A549 (cell line): ENCODE data around the gene TRIM9. TPM values are rescaled to one million over a fixed set of nuclear protein-coding genes. Genes with fewer than 3 reads are reported as not detected.
A peak's percentile ranks its signal among the peaks of the same experiment; 100 is the strongest.

ENCODE experiments used
- ATAC-seq, 2 experiments: fragments of 200-7000 bp in 1 of 2; fragments of >200 bp in 1 of 2; cut with Nextera tagmentation in 1 of 2; cut with Tn5 transposase in 1 of 2; 3 replicates each; pipeline versions ENCODE4 v1.8.0 to v1.9.1; 2018 to 2020; ENCODE audit warnings: mild to moderate bottlenecking in 1 of 2, moderate library complexity in 1 of 2
- CTCF ChIA-PET: fragments of 300-600 bp; sonication (Branson Sonifier 250); formaldehyde crosslinking; extraction: SDS; loops from one replicate; lab custom pipeline; 2021; ENCODE audit warnings: antibody characterized with exemption, inconsistent platforms; lab: Yijun Ruan, JAX
- POLR2A ChIA-PET: fragments of 350-600 bp; formaldehyde crosslinking; extraction: SDS; loops from one replicate; lab custom pipeline; 2021; ENCODE audit warnings: antibody characterized with exemption, inconsistent platforms; lab: Yijun Ruan, JAX
- DNase-seq, 2 experiments: peaks; one replicate each; pipeline versions ENCODE4 v3.0.0 to v3.0.0-alpha.2; 2011 to 2016; ENCODE audit warnings: low read depth in 1 of 2, low spot score in 1 of 2
- FAIRE-seq: peaks from 2 replicates; lab custom pipeline; 2011; peaks lifted over from hg19 to GRCh38; lab: Jason Lieb, UNC
- H3K27ac ChIP-seq, 2 experiments: fragments of >200 bp; sonication (Bioruptor Twin); formaldehyde crosslinking; 3 replicates each; pipeline ENCODE4 v1.5.1; 2016 to 2017
- H3K4me1 ChIP-seq: fragments of >200 bp; sonication (Bioruptor Twin); formaldehyde crosslinking; 3 replicates; pipeline ENCODE4 v1.6.1; 2016
- H3K4me2 ChIP-seq: fragments of >200 bp; sonication (Bioruptor Twin); formaldehyde crosslinking; 3 replicates; pipeline ENCODE4 v1.6.1; 2016
- H3K4me3 ChIP-seq: fragments of >200 bp; sonication (Bioruptor Twin); formaldehyde crosslinking; 3 replicates; pipeline ENCODE4 v1.5.1; 2016
- H3K9me3 ChIP-seq: fragments of >200 bp; sonication (Bioruptor Twin); formaldehyde crosslinking; 3 replicates; pipeline ENCODE4 v1.6.1; 2016
- BHLHE40 ChIP-seq: IDR thresholded peaks from 2 replicates; pipeline ENCODE4 v1.6.1; 2012; ENCODE audit warnings: low read depth, low read length, inconsistent platforms
- CHD4 ChIP-seq: fragments of 200-600 bp; sonication (generic); IDR thresholded peaks from 2 replicates; pipeline ENCODE4 v1.6.1; 2016; ENCODE audit warnings: antibody characterized with exemption, mild to moderate bottlenecking, borderline replicate concordance
- EHMT2 ChIP-seq: fragments of 200-600 bp; sonication (generic); IDR thresholded peaks from 2 replicates; pipeline ENCODE4 v1.6.1; 2016; ENCODE audit warnings: antibody characterized with exemption, low read depth, mild to moderate bottlenecking, moderate library complexity
- HEYL ChIP-seq: fragments of 250-450 bp; sonication (Bioruptor Pico); IDR thresholded peaks from 2 replicates; pipeline ENCODE4 v1.8.0; 2021; ENCODE audit warnings: mild to moderate bottlenecking, moderate library complexity
- HMGXB4 ChIP-seq: fragments of 250-450 bp; sonication (Bioruptor Pico); IDR thresholded peaks from 2 replicates; pipeline ENCODE4 v1.5.0; 2021; ENCODE audit warnings: mild to moderate bottlenecking, moderate library complexity, borderline replicate concordance
- HOXB13 ChIP-seq: fragments of 250-450 bp; sonication (Bioruptor Pico); IDR thresholded peaks from 2 replicates; pipeline ENCODE4 v1.5.0; 2020; ENCODE audit warnings: low read depth, mild to moderate bottlenecking, moderate library complexity
- HOXB5 ChIP-seq: fragments of 250-450 bp; sonication (Bioruptor Pico); IDR thresholded peaks from 2 replicates; pipeline ENCODE4 v1.5.0; 2020; ENCODE audit warnings: mild to moderate bottlenecking, moderate library complexity
- JUNB ChIP-seq: fragments of >200 bp; sonication (Bioruptor Twin); formaldehyde crosslinking; IDR thresholded peaks from 2 replicates; pipeline ENCODE4 v1.6.1; 2016
- KDM1A ChIP-seq: fragments of 200-600 bp; sonication (generic); IDR thresholded peaks from 2 replicates; pipeline ENCODE4 v1.6.1; 2016; ENCODE audit warnings: low read depth, mild to moderate bottlenecking
- MYC ChIP-seq: IDR thresholded peaks from 2 replicates; pipeline ENCODE4 v1.6.1; 2012; ENCODE audit warnings: mild to moderate bottlenecking, inconsistent platforms, low read length, improper control_type of control experiment, borderline replicate concordance
- NFE2L2 ChIP-seq: fragments of 150-350 bp; conservative IDR thresholded peaks from 2 replicates; pipeline ENCODE4 v1.6.1; 2014; ENCODE audit warnings: low read length
- RAD21 ChIP-seq, 2 experiments: fragments of >200 bp in 1 of 2; sonication (Bioruptor Twin) in 1 of 2; formaldehyde crosslinking in 1 of 2; IDR thresholded peaks in 1 of 2; conservative IDR thresholded peaks in 1 of 2; 2 replicates in 1 of 2; 3 replicates in 1 of 2; pipeline ENCODE4 v1.6.1; 2012 to 2018; ENCODE audit warnings: inconsistent platforms in 1 of 2
- RARB ChIP-seq: fragments of 250-450 bp; sonication (Bioruptor Pico); IDR thresholded peaks from 2 replicates; pipeline ENCODE4 v1.8.0; 2021; ENCODE audit warnings: mild to moderate bottlenecking, moderate library complexity
- REST ChIP-seq: fragments of 200-600 bp; sonication (generic); IDR thresholded peaks from 2 replicates; pipeline ENCODE4 v1.6.1; 2016; ENCODE audit warnings: antibody characterized with exemption, mild to moderate bottlenecking, moderate library complexity
- ZNF302 ChIP-seq: fragments of 250-450 bp; sonication (Bioruptor Pico); IDR thresholded peaks from 2 replicates; pipeline ENCODE4 v1.9.0; 2021; ENCODE audit warnings: inconsistent platforms, mild to moderate bottlenecking, moderate library complexity
- ZSCAN20 ChIP-seq: fragments of 250-450 bp; sonication (Bioruptor Pico); IDR thresholded peaks from 2 replicates; pipeline ENCODE4 v1.8.0; 2022; ENCODE audit warnings: mild to moderate bottlenecking, moderate library complexity
- WGBS: methylation state at CpG from one replicate; pipeline ENCODE4 v1.1.6; 2017; ENCODE audit errors: missing lambda C conversion rate; 5-methylcytosine and 5-hydroxymethylcytosine counted together
- polyA plus RNA-seq, 4 experiments: library from polyadenylated mRNA; depleted of rRNA in 3 of 4; stranded (reverse); fragments of >200 nt; fragmentation: RNase III in 1 of 4; extraction: RNeasy Plus Mini Kit Qiagen cat#74134 plus additional on column Dnase treatment in 1 of 4; gene quantifications; 2 replicates in 3 of 4; 3 replicates in 1 of 4; pipeline ENCODE4 v1.2.3, GENCODE V29; 2011 to 2017
- TF ChIP-seq, protein P1 (sequence below): IDR thresholded peaks from 2 replicates; pipeline ENCODE4 v1.6.1; 2012; ENCODE audit warnings: low read depth, borderline replicate concordance
- TF ChIP-seq, protein P2 (sequence below): IDR thresholded peaks from 2 replicates; pipeline ENCODE4 v1.6.1; 2012
- TF ChIP-seq, protein P3 (sequence below): fragments of >200 bp; sonication (Bioruptor Twin); formaldehyde crosslinking; IDR thresholded peaks from 3 replicates; pipeline ENCODE4 v1.5.1; 2016

TRIM9 gene
- polyA plus RNA-seq, 2 of the 4 experiments (the other 2 are of a cell fraction): 5.4 to 21.2 TPM

- ATAC-seq (no peak), DNase-seq (no peak), FAIRE-seq (no peak)
- H3K9me3 ChIP-seq: no peaks in the 10 kb centered on the region
- ChIA-PET POLR2A (no interaction called here), CTCF (interaction anchor here (0.6 to 1.1 kb wide), 2 partner anchors 34 to 248 kb away, joined by 3 to 4 read pairs; no protein-coding TSS in a partner anchor)
- no peak overlapping the region for H3K4me3 ChIP-seq
- TF ChIP-seq HOXB5 (CRISPR knock-in tag): no peak
- no peak for TF ChIP-seq KDM1A
- no peak for TF ChIP-seq NFE2L2
- no peak for TF ChIP-seq HMGXB4 (CRISPR knock-in tag)
- TF ChIP-seq, protein P1, sequence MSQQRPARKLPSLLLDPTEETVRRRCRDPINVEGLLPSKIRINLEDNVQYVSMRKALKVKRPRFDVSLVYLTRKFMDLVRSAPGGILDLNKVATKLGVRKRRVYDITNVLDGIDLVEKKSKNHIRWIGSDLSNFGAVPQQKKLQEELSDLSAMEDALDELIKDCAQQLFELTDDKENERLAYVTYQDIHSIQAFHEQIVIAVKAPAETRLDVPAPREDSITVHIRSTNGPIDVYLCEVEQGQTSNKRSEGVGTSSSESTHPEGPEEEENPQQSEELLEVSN: no peak
- no peak for TF ChIP-seq ZSCAN20 (CRISPR knock-in tag)
- no peak for TF ChIP-seq JUNB
- no peak for TF ChIP-seq ZNF302 (CRISPR knock-in tag)
- TF ChIP-seq, protein P2, sequence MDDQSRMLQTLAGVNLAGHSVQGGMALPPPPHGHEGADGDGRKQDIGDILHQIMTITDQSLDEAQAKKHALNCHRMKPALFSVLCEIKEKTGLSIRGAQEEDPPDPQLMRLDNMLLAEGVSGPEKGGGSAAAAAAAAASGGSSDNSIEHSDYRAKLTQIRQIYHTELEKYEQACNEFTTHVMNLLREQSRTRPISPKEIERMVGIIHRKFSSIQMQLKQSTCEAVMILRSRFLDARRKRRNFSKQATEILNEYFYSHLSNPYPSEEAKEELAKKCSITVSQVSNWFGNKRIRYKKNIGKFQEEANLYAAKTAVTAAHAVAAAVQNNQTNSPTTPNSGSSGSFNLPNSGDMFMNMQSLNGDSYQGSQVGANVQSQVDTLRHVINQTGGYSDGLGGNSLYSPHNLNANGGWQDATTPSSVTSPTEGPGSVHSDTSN: no peak
- no peak for TF ChIP-seq RAD21 (conservative IDR thresholded peaks at IDR 0.05 in 1 of 2, IDR thresholded peaks at IDR 0.05 in 1 of 2)
- TF ChIP-seq REST: no peak
- no peak for TF ChIP-seq RARB (CRISPR knock-in tag)
- TF ChIP-seq, protein P3, sequence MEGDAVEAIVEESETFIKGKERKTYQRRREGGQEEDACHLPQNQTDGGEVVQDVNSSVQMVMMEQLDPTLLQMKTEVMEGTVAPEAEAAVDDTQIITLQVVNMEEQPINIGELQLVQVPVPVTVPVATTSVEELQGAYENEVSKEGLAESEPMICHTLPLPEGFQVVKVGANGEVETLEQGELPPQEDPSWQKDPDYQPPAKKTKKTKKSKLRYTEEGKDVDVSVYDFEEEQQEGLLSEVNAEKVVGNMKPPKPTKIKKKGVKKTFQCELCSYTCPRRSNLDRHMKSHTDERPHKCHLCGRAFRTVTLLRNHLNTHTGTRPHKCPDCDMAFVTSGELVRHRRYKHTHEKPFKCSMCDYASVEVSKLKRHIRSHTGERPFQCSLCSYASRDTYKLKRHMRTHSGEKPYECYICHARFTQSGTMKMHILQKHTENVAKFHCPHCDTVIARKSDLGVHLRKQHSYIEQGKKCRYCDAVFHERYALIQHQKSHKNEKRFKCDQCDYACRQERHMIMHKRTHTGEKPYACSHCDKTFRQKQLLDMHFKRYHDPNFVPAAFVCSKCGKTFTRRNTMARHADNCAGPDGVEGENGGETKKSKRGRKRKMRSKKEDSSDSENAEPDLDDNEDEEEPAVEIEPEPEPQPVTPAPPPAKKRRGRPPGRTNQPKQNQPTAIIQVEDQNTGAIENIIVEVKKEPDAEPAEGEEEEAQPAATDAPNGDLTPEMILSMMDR: no peak
- TF ChIP-seq CHD4: no peak
- 82% methylated on average over 6 of the region's 6 CpGs for WGBS
- no peaks in the 10 kb centered on the region for H3K4me1 ChIP-seq
- no peak overlapping the region for H3K27ac ChIP-seq
- H3K4me2 ChIP-seq: no peak overlapping the region
Observed at GRCh38 chr14:50970886-50971781, 123.8 kb downstream of the TRIM9 start.

DNA sequence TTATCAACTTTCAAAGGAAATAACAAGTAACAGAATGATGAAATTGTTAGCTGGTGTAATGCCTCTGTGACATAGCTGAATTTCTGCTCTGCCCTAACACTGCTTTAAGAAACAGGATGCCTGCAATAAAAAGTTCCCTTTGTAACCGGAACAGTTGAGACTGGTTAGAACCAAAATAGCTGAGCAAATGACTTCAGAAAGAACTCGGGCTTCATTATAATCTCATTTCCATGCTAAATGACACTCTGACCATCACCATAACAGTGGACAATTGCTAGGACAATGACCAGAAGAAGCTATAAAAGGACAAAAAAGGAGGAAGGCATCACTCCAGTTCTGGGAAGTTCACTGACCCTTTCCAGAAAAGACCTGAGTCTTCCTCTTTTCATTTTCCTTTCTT is 127.1 kb downstream of the TRIM9 start:
- DNase-seq (no peak), FAIRE-seq (no peak), ATAC-seq (no peak)
- ChIA-PET CTCF (interaction anchor here (0.7 to 1.5 kb wide), 2 partner anchors 13 to 62 kb away, joined by 3 to 10 read pairs; no protein-coding TSS in a partner anchor), POLR2A (no interaction called here)
- no peak overlapping the region for H3K4me2 ChIP-seq
- peaks cover 23% of the 10 kb centered on the region for H3K4me1 ChIP-seq
- no peaks in the 10 kb centered on the region for H3K9me3 ChIP-seq
- H3K27ac ChIP-seq: 0 out of 6 replicates have a peak overlapping the region, but pooled peaks of 1 of the 2 experiments have one; percentile 23
- H3K4me3 ChIP-seq: no peak overlapping the region
- 82% methylated on average over 2 of the region's 2 CpGs for WGBS
- no peak for TF ChIP-seq HEYL (CRISPR knock-in tag)
- TF ChIP-seq NFE2L2: no peak
- no peak for TF ChIP-seq HMGXB4 (CRISPR knock-in tag)
- TF ChIP-seq MYC: no peak
- TF ChIP-seq EHMT2: no peak
- TF ChIP-seq HOXB13 (CRISPR knock-in tag): no peak
- TF ChIP-seq, protein P2: no peak
- TF ChIP-seq BHLHE40: no peak
- TF ChIP-seq ZNF302 (CRISPR knock-in tag): no peak
